ENCODE measurements around the gene PTPRE.

The PTPRE gene

DNA sequence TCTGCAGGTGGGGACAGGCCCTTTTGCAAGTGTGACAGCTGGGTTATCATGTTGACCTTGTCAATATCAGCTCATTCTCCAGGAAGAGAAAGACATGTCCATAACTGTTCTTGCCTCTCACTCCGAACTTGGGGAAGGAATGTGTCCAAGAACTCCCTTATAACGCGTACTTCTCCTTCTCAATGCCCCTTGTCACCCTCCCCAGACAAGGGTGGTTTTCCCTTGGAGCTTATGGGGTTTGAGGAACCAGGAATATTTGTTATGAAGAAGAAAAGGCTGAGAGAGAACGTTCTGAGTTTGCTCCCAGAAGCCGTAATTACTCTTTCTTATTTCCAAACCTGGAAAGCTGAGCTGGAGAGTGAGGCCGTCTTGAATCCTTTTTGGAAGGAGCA is 141.9 kb downstream of the PTPRE start:
- peak overlapping the region; percentile 86 for H3K27ac ChIP-seq (ENCODE audit: poor library complexity, severe bottlenecking)
- peak overlapping the region; percentile 29 for H3K4me3 ChIP-seq (ENCODE audit: severe bottlenecking)
- no peaks in the 10 kb centered on the region for H3K9me3 ChIP-seq (ENCODE audit: severe bottlenecking)
- no peaks in the 10 kb centered on the region for H3K27me3 ChIP-seq (ENCODE audit: insufficient read depth, poor library complexity, severe bottlenecking)
- DNase-seq (ENCODE audit: low spot score) (no peak), ATAC-seq (ENCODE audit: low read depth) (no peak)
- H3K36me3 ChIP-seq (ENCODE audit: low read depth): peaks cover 32% of the 10 kb centered on the region
- TF ChIP-seq, protein P1, sequence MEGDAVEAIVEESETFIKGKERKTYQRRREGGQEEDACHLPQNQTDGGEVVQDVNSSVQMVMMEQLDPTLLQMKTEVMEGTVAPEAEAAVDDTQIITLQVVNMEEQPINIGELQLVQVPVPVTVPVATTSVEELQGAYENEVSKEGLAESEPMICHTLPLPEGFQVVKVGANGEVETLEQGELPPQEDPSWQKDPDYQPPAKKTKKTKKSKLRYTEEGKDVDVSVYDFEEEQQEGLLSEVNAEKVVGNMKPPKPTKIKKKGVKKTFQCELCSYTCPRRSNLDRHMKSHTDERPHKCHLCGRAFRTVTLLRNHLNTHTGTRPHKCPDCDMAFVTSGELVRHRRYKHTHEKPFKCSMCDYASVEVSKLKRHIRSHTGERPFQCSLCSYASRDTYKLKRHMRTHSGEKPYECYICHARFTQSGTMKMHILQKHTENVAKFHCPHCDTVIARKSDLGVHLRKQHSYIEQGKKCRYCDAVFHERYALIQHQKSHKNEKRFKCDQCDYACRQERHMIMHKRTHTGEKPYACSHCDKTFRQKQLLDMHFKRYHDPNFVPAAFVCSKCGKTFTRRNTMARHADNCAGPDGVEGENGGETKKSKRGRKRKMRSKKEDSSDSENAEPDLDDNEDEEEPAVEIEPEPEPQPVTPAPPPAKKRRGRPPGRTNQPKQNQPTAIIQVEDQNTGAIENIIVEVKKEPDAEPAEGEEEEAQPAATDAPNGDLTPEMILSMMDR (IDR thresholded peaks at IDR 0.05; ENCODE audit: poor library complexity, severe bottlenecking): no peak
- H3K4me1 ChIP-seq (ENCODE audit: insufficient read depth, poor library complexity, severe bottlenecking): peaks cover 21% of the 10 kb centered on the region

DNA sequence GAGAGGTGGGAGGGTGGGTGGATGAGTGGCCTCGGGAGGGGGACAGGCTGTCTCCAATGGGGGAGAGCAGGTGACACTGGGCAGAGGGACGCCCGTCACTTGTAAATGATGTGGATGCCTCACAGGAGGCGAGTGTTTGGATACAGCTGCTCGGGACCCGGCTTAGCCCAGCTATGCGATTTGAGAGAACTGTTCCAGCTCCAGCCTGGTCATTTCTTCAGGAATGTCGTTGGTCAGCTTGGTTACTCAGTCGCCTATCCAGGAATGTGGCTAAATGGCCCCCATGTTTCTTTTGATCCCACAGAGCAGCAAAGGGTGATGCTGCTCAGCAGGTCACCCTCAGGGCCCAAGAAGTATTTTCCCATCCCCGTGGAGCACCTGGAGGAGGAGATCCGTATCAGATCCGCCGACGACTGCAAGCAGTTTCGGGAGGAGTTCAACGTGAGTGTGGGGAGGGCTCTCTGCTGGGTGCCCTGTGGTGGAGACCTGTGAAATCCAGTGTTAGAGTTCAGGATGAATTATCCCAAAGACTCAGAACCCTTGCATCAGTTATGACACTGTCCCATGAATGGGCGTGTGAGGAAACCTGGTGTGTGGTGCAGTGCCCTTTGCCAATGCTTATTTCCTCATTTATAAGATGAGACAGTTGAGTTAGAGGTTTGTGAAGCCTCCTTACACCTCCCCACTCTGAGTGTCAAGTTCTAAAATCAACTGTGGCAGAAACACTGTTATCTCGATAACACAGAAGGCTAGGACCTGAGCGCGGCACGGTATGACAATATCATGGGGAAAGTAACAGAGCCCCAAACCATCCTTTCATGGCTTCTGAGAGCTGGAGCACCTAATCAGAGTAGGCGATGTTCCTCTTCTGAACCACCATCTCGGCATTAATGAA is 142.6 kb downstream of the PTPRE start:
- ATAC-seq (ENCODE audit: low read depth) (no peak), DNase-seq (ENCODE audit: low spot score) (no peak)
- TF ChIP-seq, protein P1 (IDR thresholded peaks at IDR 0.05; ENCODE audit: poor library complexity, severe bottlenecking): no peak
- Histone ChIP-seq H3K36me3 (ENCODE audit: low read depth) (peaks cover 32% of the 10 kb centered on the region), H3K4me3 (ENCODE audit: severe bottlenecking) (no peak overlapping the region), H3K9me3 (ENCODE audit: severe bottlenecking) (no peaks in the 10 kb centered on the region), H3K27ac (ENCODE audit: poor library complexity, severe bottlenecking) (peak overlapping the region; percentile 86), H3K27me3 (ENCODE audit: insufficient read depth, poor library complexity, severe bottlenecking) (no peaks in the 10 kb centered on the region), H3K4me1 (ENCODE audit: insufficient read depth, poor library complexity, severe bottlenecking) (peaks cover 26% of the 10 kb centered on the region)

DNA sequence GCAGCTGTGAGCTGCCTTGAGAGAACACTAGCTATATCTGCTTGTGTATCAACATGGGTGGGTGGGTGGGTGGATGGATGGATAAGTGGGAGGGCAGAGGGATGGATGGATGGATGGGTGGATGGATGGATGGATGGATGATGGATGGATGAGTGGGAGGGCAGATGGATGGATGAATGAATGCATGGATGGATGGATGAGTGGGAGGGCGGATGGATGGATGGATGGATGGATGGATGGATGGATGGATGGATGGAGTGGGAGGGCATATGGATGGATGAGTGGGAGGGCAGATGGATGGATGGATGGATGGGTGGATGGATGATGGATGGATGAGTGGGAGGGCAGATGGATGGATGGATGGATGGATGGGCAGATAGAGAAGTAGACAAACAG is 143.2 kb downstream of the PTPRE start:
- ATAC-seq (ENCODE audit: low read depth) (no peak), DNase-seq (ENCODE audit: low spot score) (no peak)
- Histone ChIP-seq H3K9me3 (ENCODE audit: severe bottlenecking) (no peaks in the 10 kb centered on the region), H3K27me3 (ENCODE audit: insufficient read depth, poor library complexity, severe bottlenecking) (no peaks in the 10 kb centered on the region), H3K4me3 (ENCODE audit: severe bottlenecking) (no peak overlapping the region), H3K36me3 (ENCODE audit: low read depth) (peaks cover 32% of the 10 kb centered on the region), H3K27ac (ENCODE audit: poor library complexity, severe bottlenecking) (no peak overlapping the region), H3K4me1 (ENCODE audit: insufficient read depth, poor library complexity, severe bottlenecking) (peaks cover 26% of the 10 kb centered on the region)
- TF ChIP-seq, protein P1 (IDR thresholded peaks at IDR 0.05; ENCODE audit: poor library complexity, severe bottlenecking): no peak

DNA sequence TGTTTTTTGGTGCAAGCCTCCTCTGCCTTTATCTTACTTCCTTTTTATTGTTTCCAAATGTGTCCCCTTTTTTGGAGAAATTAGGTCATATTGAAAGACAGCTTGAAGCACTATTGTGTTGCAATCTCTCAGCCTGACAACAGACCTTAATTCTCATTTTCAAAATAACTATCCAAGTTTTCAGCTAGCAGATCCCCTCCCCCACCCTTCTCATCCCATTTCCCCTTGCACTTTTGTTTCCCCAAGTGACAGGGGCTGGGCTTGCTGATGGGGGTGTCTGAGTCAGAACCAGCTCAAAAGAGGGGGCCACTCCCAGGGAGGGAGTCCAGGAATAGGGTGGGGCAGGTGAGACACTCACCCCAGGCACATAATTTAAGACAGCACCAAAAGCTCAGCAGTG is 144.0 kb downstream of the PTPRE start:
- TF ChIP-seq, protein P1 (IDR thresholded peaks at IDR 0.05; ENCODE audit: poor library complexity, severe bottlenecking): no peak
- peak overlapping the region; percentile 16 for H3K27ac ChIP-seq (ENCODE audit: poor library complexity, severe bottlenecking)
- H3K4me1 ChIP-seq (ENCODE audit: insufficient read depth, poor library complexity, severe bottlenecking): peaks cover 26% of the 10 kb centered on the region
- H3K36me3 ChIP-seq (ENCODE audit: low read depth): peaks cover 32% of the 10 kb centered on the region
- H3K9me3 ChIP-seq (ENCODE audit: severe bottlenecking): no peaks in the 10 kb centered on the region
- DNase-seq (ENCODE audit: low spot score): no peak
- H3K4me3 ChIP-seq (ENCODE audit: severe bottlenecking): no peak overlapping the region
- ATAC-seq (ENCODE audit: low read depth): no peak
- no peaks in the 10 kb centered on the region for H3K27me3 ChIP-seq (ENCODE audit: insufficient read depth, poor library complexity, severe bottlenecking)

DNA sequence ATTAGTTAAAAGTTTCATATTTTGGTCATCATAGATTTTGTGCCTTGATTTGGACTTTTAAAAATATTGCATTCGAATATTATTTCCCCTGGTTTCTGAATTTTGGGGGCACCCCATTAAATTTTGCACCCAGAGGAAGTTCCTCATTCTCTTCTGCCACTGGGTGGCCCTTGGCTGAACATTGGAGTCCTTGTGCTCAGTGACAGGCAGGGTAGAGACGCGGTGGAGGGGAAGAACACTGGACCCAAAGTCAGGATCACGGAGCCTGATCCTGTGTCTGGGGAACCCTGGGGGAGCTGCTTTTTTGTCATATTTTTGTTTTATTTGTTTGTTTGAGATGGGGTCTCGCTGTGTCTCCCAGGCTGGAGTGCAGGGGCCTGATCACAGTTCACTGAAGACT is 144.6 kb downstream of the PTPRE start:
- ATAC-seq (ENCODE audit: low read depth) (no peak), DNase-seq (ENCODE audit: low spot score) (no peak)
- peaks cover 38% of the 10 kb centered on the region for H3K36me3 ChIP-seq (ENCODE audit: low read depth)
- H3K27ac ChIP-seq (ENCODE audit: poor library complexity, severe bottlenecking): peak overlapping the region; percentile 16
- H3K9me3 ChIP-seq (ENCODE audit: severe bottlenecking): no peaks in the 10 kb centered on the region
- H3K4me3 ChIP-seq (ENCODE audit: severe bottlenecking): no peak overlapping the region
- TF ChIP-seq, protein P1 (IDR thresholded peaks at IDR 0.05; ENCODE audit: poor library complexity, severe bottlenecking): no peak
- no peaks in the 10 kb centered on the region for H3K27me3 ChIP-seq (ENCODE audit: insufficient read depth, poor library complexity, severe bottlenecking)
- peaks cover 26% of the 10 kb centered on the region for H3K4me1 ChIP-seq (ENCODE audit: insufficient read depth, poor library complexity, severe bottlenecking)
